Esophagus mucosa (tissue), 1 donor: ENCODE measurements around the gene FAM20A. TPM values are rescaled to one million over a fixed set of nuclear protein-coding genes. Genes with fewer than 3 reads are reported as not detected.
"Not testable (repeated sequence)": the region's sequence is repeated elsewhere in the genome, so short reads cannot be mapped to it uniquely, and the experiment has no call there.

ENCODE experiments used
- ATAC-seq: fragments of 200-7000 bp; cut with Tn5 transposase; one replicate; pipeline ENCODE4 v1.9.1; 2020
- total RNA-seq: library from RNA; stranded (reverse); gene quantifications from one replicate; pipeline ENCODE4 v1.2.4, GENCODE V29; 2023
- donor health status: DM: yes; HTN: yes; CAD: no.

The FAM20A gene
- total RNA-seq, 1 donor from 2014 or later, result 13.6 TPM

GRCh38 chr17:68518063-68518815 lies 82.9 kb downstream of the FAM20A start:
- ATAC-seq, result no peak

- not testable (repeated sequence) for ATAC-seq
Measured at GRCh38 chr17:68517605-68518004, 83.6 kb downstream of the FAM20A start.

GRCh38 chr17:68516732-68517131 lies 84.4 kb downstream of the FAM20A start:
- no peak for ATAC-seq

GRCh38 chr17:68514831-68515635 lies 86.1 kb downstream of the FAM20A start:
- ATAC-seq, result no peak

- ATAC-seq, result no peak
Measured at GRCh38 chr17:68513932-68514331, 87.2 kb downstream of the FAM20A start.

- ATAC-seq, result no peak
Measured at GRCh38 chr17:68512960-68513474, 88.2 kb downstream of the FAM20A start.

GRCh38 chr17:68512247-68512959 lies 88.8 kb downstream of the FAM20A start, which contains the start of gene PRKAR1A:
TSS of gene PRKAR1A (plus strand) at chr17:68512430. CDS start at chr17:68515400, 2,970 bp downstream.
- ATAC-seq, result peak; percentile 89

GRCh38 chr17:68511671-68512246 lies 89.4 kb downstream of the FAM20A start:
- peak; percentile 56 for ATAC-seq

GRCh38 chr17:68511254-68511670 lies 89.9 kb downstream of the FAM20A start:
- no peak for ATAC-seq

- peak; percentile 20 for ATAC-seq
Measured at GRCh38 chr17:68509141-68510057, 91.8 kb downstream of the FAM20A start.

GRCh38 chr17:68507576-68507975 lies 93.6 kb downstream of the FAM20A start:
- ATAC-seq, result no peak

- no peak for ATAC-seq
Measured at GRCh38 chr17:68505951-68506350, 95.2 kb downstream of the FAM20A start.

- ATAC-seq, result no peak
Measured at GRCh38 chr17:68501074-68501473, 100.1 kb downstream of the FAM20A start.

- ATAC-seq, result no peak
Measured at GRCh38 chr17:68499587-68499986, 101.6 kb downstream of the FAM20A start.

- peak; percentile 12 for ATAC-seq
Measured at GRCh38 chr17:68498479-68499326, 102.5 kb downstream of the FAM20A start.

GRCh38 chr17:68497885-68498319 lies 103.3 kb downstream of the FAM20A start:
- ATAC-seq, result peak; percentile 24

- ATAC-seq, result no peak
Measured at GRCh38 chr17:68495081-68495480, 106.1 kb downstream of the FAM20A start.

- ATAC-seq, result peak; percentile 24
Measured at GRCh38 chr17:68492394-68493054, 108.6 kb downstream of the FAM20A start.

- peak; percentile 85 for ATAC-seq
Measured at GRCh38 chr17:68491381-68492231, 109.6 kb downstream of the FAM20A start.
